ENCODE data around the gene SCAMP1.

Gene SCAMP1

GRCh38 chr5:78487846-78488245, 127.4 kb downstream of the SCAMP1 start:
- peak in 2 of 3 donors; percentile 56 to 58 for DNase-seq
- Histone ChIP-seq H3K9me3 (ENCODE audit: control extremely low read depth in 1 of 5, control insufficient read depth in 4 of 5, insufficient read depth in 2 of 5, low read depth in 1 of 5, low read length in 4 of 5) (no peaks in the 10 kb centered on the region), H3K36me3 (ENCODE audit: control insufficient read depth in 4 of 4, insufficient read depth in 4 of 4, low read length in 3 of 4) (peaks cover 0 to 31% (median 13%) of the 10 kb centered on the region in 4 experiments), H3K4me3 (ENCODE audit: control insufficient read depth in 1 of 7, extremely low read depth in 1 of 7, insufficient read depth in 4 of 7, low read depth in 2 of 7, low read length in 6 of 7) (peak overlapping the region in 4 of 7 experiments; percentile 6 to 58 (median 32)), H3K27me3 (replicated peaks in 2 of 5; ENCODE audit: control insufficient read depth in 4 of 5, insufficient read depth in 5 of 5, low read length in 4 of 5) (no peaks in the 10 kb centered on the region), H3K27ac (ENCODE audit: insufficient read depth in 1 of 2, low read depth in 1 of 2, low read length in 2 of 2, poor library complexity in 1 of 2, severe bottlenecking in 2 of 2) (peak overlapping the region; percentile 46 to 56), H3K4me1 (ENCODE audit: control extremely low read depth in 1 of 4, control insufficient read depth in 4 of 4, insufficient read depth in 4 of 4, low read length in 3 of 4) (peaks cover 54 to 100% (median 89%) of the 10 kb centered on the region in 4 experiments)
- POLR2A ChIA-PET, result no interaction called here
- WGBS (ENCODE audit: insufficient coverage), result 0% methylated on average over 2 of the region's 4 CpGs
- CTCF ChIA-PET, result interaction anchor here (0.8 to 2.5 kb wide), 6 partner anchors 8 to 46 kb away, joined by 3 to 10 read pairs (median 6); no protein-coding TSS in a partner anchor

- H3K36me3 ChIP-seq (ENCODE audit: control insufficient read depth in 4 of 4, insufficient read depth in 4 of 4, low read length in 3 of 4), result peaks cover 0 to 31% (median 17%) of the 10 kb centered on the region in 4 experiments
- ChIA-PET POLR2A (no interaction called here), CTCF (interaction anchor here (1.0 to 2.4 kb wide), 6 partner anchors 7 to 24 kb away, joined by 4 to 8 read pairs (median 7); no protein-coding TSS in a partner anchor)
- H3K27ac ChIP-seq (ENCODE audit: insufficient read depth in 1 of 2, low read depth in 1 of 2, low read length in 2 of 2, poor library complexity in 1 of 2, severe bottlenecking in 2 of 2), result peak overlapping the region in 1 of 2 experiments; percentile 17
- peaks cover 37 to 100% (median 74%) of the 10 kb centered on the region in 4 experiments for H3K4me1 ChIP-seq (ENCODE audit: control extremely low read depth in 1 of 4, control insufficient read depth in 4 of 4, insufficient read depth in 4 of 4, low read length in 3 of 4)
- H3K9me3 ChIP-seq (ENCODE audit: control extremely low read depth in 1 of 5, control insufficient read depth in 4 of 5, insufficient read depth in 2 of 5, low read depth in 1 of 5, low read length in 4 of 5), result no peaks in the 10 kb centered on the region
- no peak for DNase-seq
- H3K4me3 ChIP-seq (ENCODE audit: control insufficient read depth in 1 of 7, extremely low read depth in 1 of 7, insufficient read depth in 4 of 7, low read depth in 2 of 7, low read length in 6 of 7), result no peak overlapping the region
- H3K27me3 ChIP-seq (replicated peaks in 2 of 5; ENCODE audit: control insufficient read depth in 4 of 5, insufficient read depth in 5 of 5, low read length in 4 of 5), result no peaks in the 10 kb centered on the region
- 100% methylated on average over 1 of the region's 4 CpGs for WGBS (ENCODE audit: insufficient coverage)
These were observed 130.5 kb downstream of the SCAMP1 start for GRCh38 chr5:78490709-78491485.

GRCh38 chr5:78492224-78492623, 131.8 kb downstream of the SCAMP1 start:
- DNase-seq, result no peak
- POLR2A ChIA-PET, result no interaction called here
- CTCF ChIA-PET, result interaction anchor here (0.9 to 2.4 kb wide), 4 partner anchors 9 to 26 kb away, joined by 3 to 8 read pairs (median 8); no protein-coding TSS in a partner anchor
- H3K9me3 ChIP-seq (ENCODE audit: control extremely low read depth in 1 of 5, control insufficient read depth in 4 of 5, insufficient read depth in 2 of 5, low read depth in 1 of 5, low read length in 4 of 5), result no peaks in the 10 kb centered on the region
- no peaks in the 10 kb centered on the region for H3K27me3 ChIP-seq (replicated peaks in 2 of 5; ENCODE audit: control insufficient read depth in 4 of 5, insufficient read depth in 5 of 5, low read length in 4 of 5)
- H3K4me1 ChIP-seq (ENCODE audit: control extremely low read depth in 1 of 4, control insufficient read depth in 4 of 4, insufficient read depth in 4 of 4, low read length in 3 of 4), result peaks cover 36 to 100% (median 74%) of the 10 kb centered on the region in 4 experiments
- H3K4me3 ChIP-seq (ENCODE audit: control insufficient read depth in 1 of 7, extremely low read depth in 1 of 7, insufficient read depth in 4 of 7, low read depth in 2 of 7, low read length in 6 of 7), result no peak overlapping the region
- WGBS (ENCODE audit: insufficient coverage), result no CpG with 5 or more reads among the region's 2 CpGs
- H3K27ac ChIP-seq (ENCODE audit: insufficient read depth in 1 of 2, low read depth in 1 of 2, low read length in 2 of 2, poor library complexity in 1 of 2, severe bottlenecking in 2 of 2), result peak overlapping the region in 1 of 2 experiments; percentile 15
- H3K36me3 ChIP-seq (ENCODE audit: control insufficient read depth in 4 of 4, insufficient read depth in 4 of 4, low read length in 3 of 4), result peaks cover 0 to 23% (median 13%) of the 10 kb centered on the region in 4 experiments

- POLR2A ChIA-PET, result no interaction called here
- Histone ChIP-seq H3K27ac (ENCODE audit: insufficient read depth in 1 of 2, low read depth in 1 of 2, low read length in 2 of 2, poor library complexity in 1 of 2, severe bottlenecking in 2 of 2) (peak overlapping the region in 1 of 2 experiments; percentile 15), H3K4me3 (ENCODE audit: control insufficient read depth in 1 of 7, extremely low read depth in 1 of 7, insufficient read depth in 4 of 7, low read depth in 2 of 7, low read length in 6 of 7) (no peak overlapping the region), H3K27me3 (replicated peaks in 2 of 5; ENCODE audit: control insufficient read depth in 4 of 5, insufficient read depth in 5 of 5, low read length in 4 of 5) (no peaks in the 10 kb centered on the region), H3K36me3 (ENCODE audit: control insufficient read depth in 4 of 4, insufficient read depth in 4 of 4, low read length in 3 of 4) (peaks cover 0 to 23% (median 13%) of the 10 kb centered on the region in 4 experiments), H3K4me1 (ENCODE audit: control extremely low read depth in 1 of 4, control insufficient read depth in 4 of 4, insufficient read depth in 4 of 4, low read length in 3 of 4) (peaks cover 35 to 100% (median 74%) of the 10 kb centered on the region in 4 experiments), H3K9me3 (ENCODE audit: control extremely low read depth in 1 of 5, control insufficient read depth in 4 of 5, insufficient read depth in 2 of 5, low read depth in 1 of 5, low read length in 4 of 5) (no peaks in the 10 kb centered on the region)
- no peak for DNase-seq
- CTCF ChIA-PET, result interaction anchor here (0.9 to 1.9 kb wide), 3 partner anchors 9 to 26 kb away, joined by 3 to 8 read pairs (median 8); no protein-coding TSS in a partner anchor
- 100% methylated on average over 5 of the region's 7 CpGs for WGBS (ENCODE audit: insufficient coverage)
These were observed 132.2 kb downstream of the SCAMP1 start for GRCh38 chr5:78492650-78493049.

GRCh38 chr5:78495800-78496199, 135.4 kb downstream of the SCAMP1 start:
- POLR2A ChIA-PET, result interaction anchor here (0.8 kb wide), 1 partner anchor 11 kb away, joined by 3 read pairs; no protein-coding TSS in a partner anchor
- peaks cover 36 to 100% (median 71%) of the 10 kb centered on the region in 4 experiments for H3K4me1 ChIP-seq (ENCODE audit: control extremely low read depth in 1 of 4, control insufficient read depth in 4 of 4, insufficient read depth in 4 of 4, low read length in 3 of 4)
- H3K27me3 ChIP-seq (replicated peaks in 2 of 5; ENCODE audit: control insufficient read depth in 4 of 5, insufficient read depth in 5 of 5, low read length in 4 of 5), result no peaks in the 10 kb centered on the region
- no peaks in the 10 kb centered on the region for H3K9me3 ChIP-seq (ENCODE audit: control extremely low read depth in 1 of 5, control insufficient read depth in 4 of 5, insufficient read depth in 2 of 5, low read depth in 1 of 5, low read length in 4 of 5)
- CTCF ChIA-PET, result interaction anchor here (0.6 to 4.8 kb wide), 7 partner anchors 9 to 43 kb away, joined by 3 to 33 read pairs (median 8); no protein-coding TSS in a partner anchor
- peak overlapping the region in 2 of 7 experiments; percentile 8 to 58 for H3K4me3 ChIP-seq (ENCODE audit: control insufficient read depth in 1 of 7, extremely low read depth in 1 of 7, insufficient read depth in 4 of 7, low read depth in 2 of 7, low read length in 6 of 7)
- peaks cover 0 to 8% (median 3%) of the 10 kb centered on the region in 4 experiments for H3K36me3 ChIP-seq (ENCODE audit: control insufficient read depth in 4 of 4, insufficient read depth in 4 of 4, low read length in 3 of 4)
- DNase-seq, result no peak
- WGBS (ENCODE audit: insufficient coverage), result 25% methylated on average over 6 of the region's 6 CpGs
- H3K27ac ChIP-seq (ENCODE audit: insufficient read depth in 1 of 2, low read depth in 1 of 2, low read length in 2 of 2, poor library complexity in 1 of 2, severe bottlenecking in 2 of 2), result peak overlapping the region; percentile 20 to 60

- Histone ChIP-seq H3K27ac (ENCODE audit: insufficient read depth in 1 of 2, low read depth in 1 of 2, low read length in 2 of 2, poor library complexity in 1 of 2, severe bottlenecking in 2 of 2) (peak overlapping the region in 1 of 2 experiments; percentile 60), H3K9me3 (ENCODE audit: control extremely low read depth in 1 of 5, control insufficient read depth in 4 of 5, insufficient read depth in 2 of 5, low read depth in 1 of 5, low read length in 4 of 5) (no peaks in the 10 kb centered on the region), H3K36me3 (ENCODE audit: control insufficient read depth in 4 of 4, insufficient read depth in 4 of 4, low read length in 3 of 4) (peaks cover 0 to 8% (median under 1%) of the 10 kb centered on the region in 4 experiments), H3K4me1 (ENCODE audit: control extremely low read depth in 1 of 4, control insufficient read depth in 4 of 4, insufficient read depth in 4 of 4, low read length in 3 of 4) (peaks cover 36 to 100% (median 71%) of the 10 kb centered on the region in 4 experiments), H3K27me3 (replicated peaks in 2 of 5; ENCODE audit: control insufficient read depth in 4 of 5, insufficient read depth in 5 of 5, low read length in 4 of 5) (no peaks in the 10 kb centered on the region), H3K4me3 (ENCODE audit: control insufficient read depth in 1 of 7, extremely low read depth in 1 of 7, insufficient read depth in 4 of 7, low read depth in 2 of 7, low read length in 6 of 7) (peak overlapping the region in 2 of 7 experiments; percentile 2 to 43)
- peak in 1 of 3 donors; percentile 42 for DNase-seq
- POLR2A ChIA-PET, result interaction anchor here (0.8 kb wide), 1 partner anchor 11 kb away, joined by 3 read pairs; no protein-coding TSS in a partner anchor
- CTCF ChIA-PET, result interaction anchor here (0.6 to 4.8 kb wide), 7 partner anchors 9 to 42 kb away, joined by 3 to 33 read pairs (median 8); no protein-coding TSS in a partner anchor
These were observed 136.0 kb downstream of the SCAMP1 start for GRCh38 chr5:78496373-78496772.
